ENCODE results near the gene SPATA9.

GRCh38 chr5:95701074-95701473 lies 18.3 kb upstream of the SPATA9 start:
- TF ChIP-seq CCNT2 (IDR thresholded peaks at IDR 0.05; ENCODE audit: borderline replicate concordance, extremely low read depth, insufficient read length, low read depth, low read length) (no peak), CEBPB (tag; IDR thresholded peaks at IDR 0.05) (no peak), TRIM28 (IDR thresholded peaks at IDR 0.05) (no peak), SP1 (CRISPR knock-in tag; IDR thresholded peaks at IDR 0.05) (no peak), POLR2AphosphoS5 (IDR thresholded peaks at IDR 0.05; ENCODE audit: control insufficient read depth, insufficient read depth, low read depth, low read length) (no peak), ZNF584 (CRISPR knock-in tag; IDR thresholded peaks at IDR 0.05; ENCODE audit: low read depth) (no peak), ATF2 (CRISPR knock-in tag; IDR thresholded peaks at IDR 0.05) (no peak), CTCF (IDR thresholded peaks at IDR 0.05 in 2 of 3, conservative IDR thresholded peaks at IDR 0.05 in 1 of 3; ENCODE audit: insufficient read depth in 2 of 3, low read depth in 1 of 3, low read length in 3 of 3) (no peak)
